ENCODE measurements around the gene HLA-DPA1. TPM values are rescaled to one million over a fixed set of nuclear protein-coding genes. Genes with fewer than 3 reads are reported as not detected.

HLA-DPA1 gene
- total RNA-seq, 4 donors from 2014 or later = 15.4 to 172 (median 67.6) TPM

GRCh38 chr6:33014841-33015634 lies 58.4 kb downstream of the HLA-DPA1 start:
- peaks cover 3% of the 10 kb centered on the region for H3K27me3 ChIP-seq
- H3K9me3 ChIP-seq = no peaks in the 10 kb centered on the region
- no peak overlapping the region for H3K4me3 ChIP-seq (replicated peaks in 1 of 3)
- no peak overlapping the region for H3K27ac ChIP-seq
- 21 to 26% methylated on average over 6 of the region's 6 CpGs for WGBS, 2 donors
- H3K4me1 ChIP-seq = peaks cover 5 to 17% of the 10 kb centered on the region in 2 donors
- TF ChIP-seq CTCF (IDR thresholded peaks at IDR 0.05) = peak; percentile 48 to 83 (median 76)
- no peak for TF ChIP-seq POLR2A (IDR thresholded peaks at IDR 0.05)
- peak; percentile 9 to 25 for DNase-seq
- intact Hi-C loops (cut with DNase I) = loop anchor here (5.0 to 10.0 kb wide), 3 partner anchors 62 to 230 kb away; partner anchors contain the start of gene HLA-DPB1
- H3K36me3 ChIP-seq = no peaks in the 10 kb centered on the region

Other genes starting within 250 kb of the HLA-DPA1 start
- 10 to 100 TPM in 1 of 4 donors, 1 to 10 TPM in 3; 6.9 to 31.9 (median 8.2) TPM for gene TAP2, start 234.9 kb downstream of the HLA-DPA1 start, total RNA-seq
- 10 to 100 TPM; 27.1 to 46.1 (median 36.3) TPM for gene PSMB8, start 229.6 kb downstream of the HLA-DPA1 start, total RNA-seq
- gene TAP1, start 219.9 kb downstream of the HLA-DPA1 start, total RNA-seq = 10 to 100 TPM; 11.0 to 28.5 (median 22.5) TPM
- 10 to 100 TPM in 3 of 4 donors, 1 to 10 TPM in 1; 9.1 to 31.0 (median 18.3) TPM for gene PSMB9, start 219.5 kb downstream of the HLA-DPA1 start, total RNA-seq
- gene HLA-DMB, start 132.6 kb downstream of the HLA-DPA1 start, total RNA-seq = 10 to 100 TPM; 34.7 to 82.9 (median 51.3) TPM
- gene HLA-DMA, start 120.6 kb downstream of the HLA-DPA1 start, total RNA-seq = 10 to 100 TPM; 10.7 to 41.5 (median 27.3) TPM
- gene BRD2, start 105.1 kb downstream of the HLA-DPA1 start, total RNA-seq = 100 to 1,000 TPM; 206 to 282 (median 238) TPM
- 10 to 100 TPM in 3 of 4 donors, 1 to 10 TPM in 1; 2.0 to 85.9 (median 20.3) TPM for gene HLA-DOA, start 64.1 kb downstream of the HLA-DPA1 start, total RNA-seq
- 10 to 100 TPM; 33.8 to 44.7 (median 41.0) TPM for gene HLA-DPB1, start 2.3 kb upstream of the HLA-DPA1 start, total RNA-seq
- 1 to 10 TPM in 3 of 4 donors, under 1 TPM in 1; 0.68 to 2.8 (median 2.0) TPM for gene COL11A2, start 118.8 kb upstream of the HLA-DPA1 start, total RNA-seq
- gene RXRB, start 127.0 kb upstream of the HLA-DPA1 start, total RNA-seq = 10 to 100 TPM; 29.6 to 46.8 (median 41.2) TPM
- gene SLC39A7, start 127.2 kb upstream of the HLA-DPA1 start, total RNA-seq = 100 to 1,000 TPM in 3 of 4 donors, 10 to 100 TPM in 1; 90.8 to 191 (median 153) TPM
- 10 to 100 TPM; 30.2 to 79.4 (median 40.9) TPM for gene HSD17B8, start 131.0 kb upstream of the HLA-DPA1 start, total RNA-seq
- gene RING1, start 134.9 kb upstream of the HLA-DPA1 start, total RNA-seq = 10 to 100 TPM; 20.3 to 40.2 (median 24.7) TPM
- 10 to 100 TPM; 45.5 to 64.8 (median 54.8) TPM for gene VPS52, start 198.2 kb upstream of the HLA-DPA1 start, total RNA-seq
- 1,000 to 10,000 TPM; 1,790 to 3,429 (median 2,432) TPM for gene RPS18, start 198.4 kb upstream of the HLA-DPA1 start, total RNA-seq
- 10 to 100 TPM; 10.5 to 19.8 (median 16.4) TPM for gene B3GALT4, start 203.5 kb upstream of the HLA-DPA1 start, total RNA-seq
- 10 to 100 TPM; 25.8 to 63.9 (median 45.2) TPM for gene WDR46, start 215.6 kb upstream of the HLA-DPA1 start, total RNA-seq
- gene PFDN6, start 216.0 kb upstream of the HLA-DPA1 start, total RNA-seq = 10 to 100 TPM; 29.1 to 51.9 (median 35.6) TPM
- 10 to 100 TPM; 66.8 to 78.5 (median 71.3) TPM for gene RGL2, start 225.3 kb upstream of the HLA-DPA1 start, total RNA-seq
- gene TAPBP, start 240.4 kb upstream of the HLA-DPA1 start, total RNA-seq = 100 to 1,000 TPM in 3 of 4 donors, 10 to 100 TPM in 1; 86.4 to 151 (median 132) TPM
- gene ZBTB22, start 244.1 kb upstream of the HLA-DPA1 start, total RNA-seq = 10 to 100 TPM; 17.9 to 30.3 (median 26.3) TPM
- 10 to 100 TPM; 33.7 to 53.2 (median 38.9) TPM for gene DAXX, start 249.3 kb upstream of the HLA-DPA1 start, total RNA-seq